GM19238 (cell line): ENCODE results near the gene GSDME.

Experiments
- DNase-seq: peaks from one replicate; pipeline ENCODE4 v3.0.0; 2011; ENCODE audit warnings: low spot score; ENCODE audit not compliant: insufficient read length

The GSDME gene

DNA sequence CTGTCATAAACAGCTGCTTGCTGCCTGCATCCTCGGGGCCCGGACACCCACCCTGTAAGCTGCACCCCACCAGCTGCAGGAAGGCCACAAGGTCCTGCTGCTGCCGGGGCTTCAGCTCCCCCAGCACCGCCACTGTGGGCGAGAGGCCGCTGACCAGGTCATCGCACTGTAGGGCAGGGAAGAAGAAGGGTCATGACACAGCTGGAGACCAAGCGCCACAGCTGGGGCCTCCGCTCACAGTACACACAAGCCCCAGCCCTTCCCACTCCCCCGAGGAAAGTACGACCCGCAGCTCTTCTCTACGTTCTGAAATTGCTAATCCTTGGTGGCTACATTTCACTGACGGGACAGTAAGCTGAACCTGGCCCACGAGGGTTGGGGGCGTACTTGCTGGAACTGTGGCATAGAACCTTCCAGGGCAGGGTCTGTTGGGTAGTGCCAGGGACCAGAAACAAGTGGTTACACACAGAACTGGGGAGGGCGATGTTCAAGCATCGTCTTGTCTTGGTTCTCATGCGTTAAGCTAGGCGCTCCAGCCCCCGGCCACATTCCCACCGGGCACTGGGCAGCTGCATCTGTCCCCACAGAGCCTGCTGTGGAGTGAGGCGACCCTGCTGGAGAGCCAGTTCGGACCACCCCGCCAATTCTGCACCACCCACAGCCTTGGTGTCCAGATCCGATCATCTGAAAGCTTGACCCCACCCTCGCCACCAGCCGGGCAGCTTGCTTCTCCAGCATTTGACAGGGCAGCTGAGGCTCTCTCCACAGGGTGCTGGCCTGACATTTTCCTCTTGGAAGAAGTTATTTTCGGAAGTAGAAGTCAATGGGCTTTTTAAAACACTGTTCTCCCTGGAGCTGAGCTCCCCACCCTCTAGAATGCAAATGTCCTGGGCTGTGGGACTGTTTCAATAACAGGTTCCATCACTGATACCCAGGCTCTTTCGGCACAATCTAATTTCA, 50.8 kb downstream of the GSDME start:
- no peak for DNase-seq

DNA sequence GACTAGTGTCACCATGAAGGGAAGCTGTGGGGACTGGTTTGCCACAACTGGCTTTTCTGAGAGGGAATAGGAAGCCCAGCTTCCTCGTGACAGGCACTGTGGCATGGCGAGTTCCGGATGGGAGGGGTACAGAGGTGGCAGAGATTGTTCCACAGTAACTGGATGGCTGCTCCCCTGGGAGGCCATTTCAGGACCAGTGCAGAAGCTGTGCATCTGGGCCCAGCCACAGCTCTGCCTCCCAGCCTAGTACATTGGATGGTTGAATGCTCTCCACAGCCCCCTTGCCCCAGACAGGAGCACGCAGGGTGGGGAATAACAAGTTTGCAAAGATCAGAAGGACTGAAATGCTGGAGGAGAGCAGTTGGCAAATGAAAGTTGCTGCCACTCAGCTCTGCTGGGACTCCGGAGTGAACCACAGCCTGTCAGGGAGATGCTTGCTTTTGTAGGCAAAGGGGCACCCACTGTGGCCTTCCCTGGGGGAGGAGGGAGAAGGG, 51.8 kb downstream of the GSDME start:
- no peak for DNase-seq

DNA sequence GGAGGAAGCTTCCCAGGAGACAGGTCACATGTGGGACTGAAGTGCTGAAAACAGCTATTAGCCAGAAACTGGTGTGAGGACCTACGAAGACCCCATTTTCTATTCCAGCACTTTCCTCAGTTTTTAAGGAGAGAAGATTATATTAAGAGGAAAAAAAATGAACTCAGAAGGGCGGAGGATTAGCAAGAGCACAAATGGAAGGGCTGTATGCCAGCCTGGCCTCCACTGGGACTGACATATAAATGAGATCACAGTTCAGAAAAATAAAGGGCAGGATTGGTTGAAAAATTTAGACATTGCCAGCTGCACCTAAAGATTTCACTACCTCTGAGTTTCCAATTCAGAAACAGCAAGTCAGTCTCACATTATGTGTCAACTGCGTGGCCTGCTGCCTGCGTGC, 53.0 kb downstream of the GSDME start:
- DNase-seq, result no peak

DNA sequence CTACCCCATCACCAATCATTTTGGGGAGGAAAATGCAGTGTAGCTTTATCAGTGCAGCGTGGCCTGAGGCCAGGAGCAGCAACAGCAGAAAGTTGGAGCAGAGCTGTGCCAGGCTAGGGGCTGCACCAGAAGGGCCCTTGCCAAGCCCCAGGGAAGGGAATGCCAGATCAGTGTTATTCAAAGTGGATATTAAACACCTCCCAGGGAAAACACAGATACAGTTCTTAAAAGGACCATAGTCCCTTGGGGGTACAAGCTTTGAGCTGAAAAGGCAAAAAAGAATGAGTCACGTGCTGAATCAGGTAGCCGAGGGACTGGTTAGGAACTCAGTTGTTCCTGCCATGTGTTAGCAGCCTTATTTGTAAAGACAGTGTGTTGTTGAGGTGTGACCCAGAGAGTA, 54.0 kb downstream of the GSDME start:
- DNase-seq, result no peak

DNA sequence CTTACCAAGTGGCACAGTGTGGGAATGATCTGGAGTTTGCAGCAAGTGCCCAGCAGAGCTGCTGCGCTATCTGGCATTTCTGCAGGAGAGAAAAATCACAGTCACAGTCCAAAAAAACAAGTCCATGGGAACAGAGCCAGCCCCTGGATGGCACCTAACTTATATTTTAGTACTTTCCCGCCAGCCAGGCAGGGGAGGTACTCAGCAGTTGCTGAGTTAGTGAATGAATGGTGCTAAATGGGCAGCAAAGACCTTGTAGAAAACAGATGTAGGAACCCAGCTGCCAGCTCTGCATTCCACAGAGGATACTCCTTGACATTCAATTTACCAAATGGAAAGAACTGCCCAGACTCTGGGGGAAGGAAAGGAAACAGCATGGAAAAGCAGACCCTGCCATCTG, 54.5 kb downstream of the GSDME start:
- DNase-seq, result no peak

DNA sequence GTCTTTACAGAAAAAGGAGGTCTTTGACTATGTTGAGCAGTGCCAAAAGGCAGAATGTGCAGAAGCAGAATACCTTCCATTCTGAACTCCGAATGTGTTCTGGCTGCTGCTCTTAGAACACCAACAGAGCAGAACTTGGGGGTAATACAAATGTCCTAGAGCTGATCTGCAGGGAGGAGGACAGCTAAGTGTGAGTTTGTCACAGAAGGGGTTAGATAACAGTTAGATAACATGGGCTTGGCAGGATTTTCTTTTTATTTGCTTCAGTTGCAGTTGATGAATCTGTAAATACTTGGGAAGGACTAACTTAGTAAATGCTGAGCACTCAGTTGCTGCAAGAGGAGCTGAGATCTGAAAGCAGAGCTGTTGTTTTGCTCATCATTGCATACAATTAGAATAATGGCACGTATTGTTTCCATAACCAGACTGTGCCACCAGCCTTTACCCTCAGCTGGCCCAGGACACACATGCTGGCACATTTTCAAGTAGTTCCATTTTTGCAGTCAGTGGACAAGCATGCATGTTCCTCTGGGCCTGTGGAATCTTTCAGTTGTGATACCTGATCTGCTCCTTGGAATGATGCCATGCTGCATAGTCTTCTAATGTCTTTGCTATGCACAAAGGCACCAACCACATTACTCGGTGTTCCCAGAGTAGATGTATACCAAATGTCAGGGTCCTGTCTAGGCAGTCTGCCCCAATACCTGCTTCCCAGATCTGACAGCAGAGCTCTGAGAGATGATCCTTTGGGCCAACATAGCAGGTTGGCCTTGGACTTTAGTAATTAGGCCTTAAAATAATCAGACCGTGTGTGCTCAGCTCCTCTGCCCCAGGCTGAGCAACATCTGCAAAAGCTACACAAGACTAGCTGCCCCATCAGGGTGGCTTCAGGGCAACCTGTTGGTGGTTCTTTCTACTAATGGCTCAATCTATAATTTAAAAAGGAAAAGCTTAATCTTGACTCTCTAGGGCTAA, 55.7 kb downstream of the GSDME start:
- DNase-seq, result no peak

DNA sequence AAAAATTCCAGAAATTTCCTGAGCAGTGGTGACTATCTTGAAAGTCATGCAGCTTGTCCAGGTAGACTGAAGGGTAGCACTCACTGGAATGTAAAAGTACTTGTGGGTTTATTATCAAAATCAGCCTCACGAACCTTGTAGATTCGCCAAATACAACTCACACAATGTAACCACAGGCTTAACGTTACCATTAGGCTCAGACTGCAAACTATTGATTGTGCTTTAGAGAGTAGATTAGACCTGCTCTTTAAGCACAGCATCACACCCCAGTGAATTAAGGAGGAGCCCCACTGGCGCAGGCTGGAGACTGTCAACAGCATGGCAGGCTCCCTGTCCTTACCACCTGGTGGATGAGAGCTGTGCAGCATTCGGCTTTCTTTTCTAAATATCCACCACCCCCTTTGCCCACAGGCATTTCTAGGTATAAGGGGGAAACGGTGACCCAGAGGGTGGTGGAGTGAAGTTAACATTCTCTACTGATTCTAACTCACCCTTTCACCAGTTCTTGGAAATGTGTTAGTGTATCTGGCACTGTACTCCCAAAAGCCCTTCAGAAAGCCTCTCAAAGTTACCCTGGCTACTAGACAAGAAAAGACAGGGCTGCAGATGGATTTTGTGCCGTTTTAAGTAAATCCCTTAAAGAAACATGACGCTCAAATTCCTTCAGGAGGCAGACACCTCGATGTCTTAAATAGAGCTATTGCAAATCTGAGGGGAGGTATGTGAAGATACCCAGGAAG, 56.6 kb downstream of the GSDME start:
- no peak for DNase-seq

DNA sequence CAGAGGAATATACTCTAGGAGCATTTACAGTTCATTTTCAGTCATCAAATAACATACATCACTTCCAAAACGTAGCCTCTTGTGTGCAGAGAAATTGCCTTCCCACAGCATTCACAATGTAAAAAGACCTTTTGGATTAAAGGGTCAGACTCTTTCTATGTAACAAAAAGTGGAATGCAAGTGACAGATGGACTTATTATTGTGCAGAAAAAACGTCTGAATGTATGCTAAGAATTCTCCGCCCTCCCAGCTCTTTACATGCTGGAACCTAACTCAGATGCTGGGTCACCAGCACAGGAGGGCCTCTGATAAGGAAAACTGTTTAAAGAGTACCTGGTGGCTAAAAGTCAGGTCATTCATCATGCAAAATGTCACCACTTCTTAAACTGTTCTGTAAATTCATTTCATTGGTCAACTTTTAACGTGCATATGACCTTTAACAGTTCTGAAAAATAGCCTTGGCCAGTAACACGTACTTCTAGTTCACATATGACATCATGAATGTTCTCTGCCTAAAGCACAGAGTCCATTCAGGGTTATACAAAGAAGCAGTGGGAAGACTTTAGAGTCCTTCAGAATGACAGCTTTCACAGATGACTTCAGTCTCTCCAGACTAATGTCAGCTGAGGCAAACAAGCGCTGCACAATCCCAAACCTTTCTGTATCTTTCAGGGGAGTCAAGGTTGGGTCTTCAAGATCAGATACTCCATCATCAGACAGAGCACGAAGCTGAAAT, 58.6 kb downstream of the GSDME start:
- no peak for DNase-seq

DNA sequence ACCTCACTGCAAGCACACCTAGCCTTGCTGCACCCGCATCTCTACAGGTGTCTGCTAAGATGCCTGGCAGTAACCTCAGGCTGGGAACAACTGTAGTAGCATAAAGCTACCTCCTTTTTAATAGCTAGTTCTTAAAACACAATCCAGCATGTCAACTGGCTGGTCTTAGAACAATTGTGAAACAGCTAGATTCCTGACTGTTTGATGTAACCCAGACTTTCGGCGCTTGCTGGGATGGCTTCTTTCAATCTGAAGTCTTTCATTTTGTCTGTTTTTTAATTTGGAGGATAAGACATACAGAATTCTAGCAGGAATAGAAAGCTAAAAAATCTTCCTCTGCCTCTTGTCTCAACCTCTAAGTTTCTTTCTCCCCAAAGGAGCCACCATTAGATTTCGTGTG, 59.8 kb downstream of the GSDME start:
- DNase-seq, result no peak

DNA sequence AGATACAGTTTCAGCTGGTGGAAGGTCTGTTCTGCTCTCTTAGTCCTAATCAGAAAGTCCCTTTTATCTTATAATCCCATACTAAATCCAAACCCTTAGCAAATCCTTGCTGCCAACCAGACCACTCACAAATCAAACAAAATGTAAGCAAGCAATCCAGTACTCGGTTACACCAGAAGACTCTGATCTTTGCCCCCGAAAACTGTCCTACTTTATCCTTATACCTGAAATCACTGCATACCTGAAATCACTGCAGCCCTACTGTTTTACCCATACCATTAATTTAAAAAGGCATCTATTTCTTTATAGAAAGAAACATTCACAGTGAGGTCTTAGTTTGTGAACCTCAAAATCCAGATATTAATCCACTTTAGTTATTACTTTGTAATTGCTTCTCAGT, 64.7 kb downstream of the GSDME start:
- no peak for DNase-seq

DNA sequence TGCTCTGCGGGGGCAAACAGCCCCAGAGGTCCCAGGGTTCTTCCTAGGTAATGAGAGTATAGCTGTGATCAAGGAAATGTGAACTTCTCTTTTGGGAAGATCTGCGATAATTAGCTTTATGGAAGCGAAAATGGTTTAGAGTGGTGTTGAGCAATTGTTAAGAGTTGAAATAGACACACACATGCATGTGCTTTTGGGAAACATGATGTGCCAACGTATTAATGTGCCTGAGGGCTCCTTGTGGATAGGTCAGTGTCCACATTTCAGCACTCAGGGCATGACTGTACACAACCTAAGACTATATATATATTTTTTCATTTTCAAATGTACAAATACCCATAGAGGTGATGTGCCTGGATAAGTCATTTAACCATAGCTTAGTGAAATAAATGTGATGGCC, 67.0 kb downstream of the GSDME start:
- DNase-seq, result no peak

DNA sequence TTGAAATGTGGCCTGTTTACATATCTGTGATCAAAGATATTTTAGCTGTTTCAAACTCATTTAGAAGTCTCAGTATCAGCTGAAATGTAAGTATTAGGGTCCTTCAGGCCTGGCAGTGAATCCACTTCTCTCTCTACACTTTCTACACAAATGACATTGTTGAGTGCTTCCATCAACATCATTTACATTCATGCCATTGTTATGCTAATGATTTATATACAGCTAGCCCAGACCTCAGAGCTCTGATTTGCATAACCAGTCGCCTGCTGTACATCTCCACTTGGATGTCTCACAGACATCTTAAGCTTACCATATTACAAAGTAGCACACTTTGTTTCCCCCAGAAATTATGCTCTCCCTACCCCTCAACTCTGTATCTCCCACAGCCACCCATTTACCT, 71.6 kb downstream of the GSDME start:
- DNase-seq, result no peak

DNA sequence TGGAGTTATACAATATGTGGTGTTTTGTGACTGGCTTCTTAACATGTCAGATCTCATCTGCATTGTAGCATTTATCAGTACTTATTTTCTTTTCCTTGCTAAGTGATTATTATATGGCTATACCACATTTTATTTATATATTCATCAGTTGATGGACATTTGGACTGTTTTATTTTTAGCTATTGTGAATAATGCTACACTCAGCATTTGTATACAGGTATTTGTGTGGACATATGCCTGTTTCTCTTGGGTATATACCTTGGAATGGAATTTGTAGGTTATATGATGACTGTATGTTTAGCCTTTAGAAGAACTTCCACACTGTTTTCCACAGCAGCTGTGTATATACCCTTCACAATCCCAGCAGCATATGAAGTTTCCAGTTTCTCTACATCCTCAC, 86.5 kb downstream of the GSDME start:
- DNase-seq, result no peak

DNA sequence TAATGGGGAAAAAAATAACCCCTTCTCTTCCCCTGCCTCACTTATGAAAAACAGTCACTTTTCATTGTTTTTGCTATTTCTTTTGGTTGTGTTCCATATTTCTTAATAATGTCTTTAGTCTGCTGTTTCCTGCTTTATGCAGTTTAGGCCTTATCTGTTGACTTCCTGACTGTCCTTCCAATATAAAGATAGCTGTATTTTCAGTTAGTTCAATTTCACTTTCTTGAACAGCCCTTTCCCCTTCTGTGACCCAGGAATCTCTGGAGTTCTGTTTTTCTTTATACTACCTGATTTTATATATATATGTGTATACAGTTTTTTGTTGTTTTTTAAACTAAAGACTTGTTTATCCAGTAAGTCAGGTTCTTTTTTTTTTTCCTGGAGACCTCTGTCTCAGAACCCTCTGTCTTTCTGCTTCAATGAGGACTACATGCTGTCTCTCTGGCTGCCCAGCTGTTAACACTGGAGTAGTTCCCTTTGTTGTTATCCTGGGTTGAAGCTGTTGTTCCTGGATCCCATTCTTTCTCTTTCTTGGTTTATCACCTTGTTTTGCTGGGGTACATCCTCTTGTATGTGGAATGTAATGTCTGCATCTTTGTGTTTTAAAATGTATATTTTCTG, 87.2 kb downstream of the GSDME start:
- DNase-seq, result no peak

DNA sequence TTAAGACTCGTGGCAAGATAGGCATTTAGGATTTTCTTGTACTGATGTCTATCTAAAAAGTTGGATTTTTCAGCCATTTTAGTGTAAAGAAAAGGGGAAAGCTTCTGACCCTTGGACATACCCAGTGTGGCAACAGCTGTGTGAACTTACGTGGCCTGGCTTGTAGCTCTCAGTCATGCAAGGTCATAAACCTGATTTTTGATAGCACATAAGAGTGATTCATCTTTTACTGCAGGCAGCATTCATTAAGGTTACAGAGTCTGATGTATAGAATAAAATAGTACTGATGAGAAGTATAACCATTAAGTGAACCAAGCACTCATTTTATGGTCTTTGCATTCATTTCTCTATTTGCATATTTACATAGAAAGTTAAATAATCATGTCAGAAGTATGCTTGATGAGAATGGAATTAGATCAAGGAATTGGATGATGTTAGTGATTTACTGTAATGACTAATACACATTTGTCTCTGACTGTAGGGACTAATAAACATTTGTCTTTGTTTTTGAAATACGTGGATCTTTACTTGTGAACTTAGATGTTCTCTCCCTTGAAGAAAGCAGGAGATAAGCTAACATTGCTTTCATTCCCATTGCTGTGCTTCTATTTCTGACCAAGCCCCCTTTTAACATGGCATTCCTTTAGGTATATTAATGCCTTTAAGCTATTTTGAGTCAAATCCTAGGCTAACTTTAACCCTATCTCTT, 88.2 kb downstream of the GSDME start:
- no peak for DNase-seq

DNA sequence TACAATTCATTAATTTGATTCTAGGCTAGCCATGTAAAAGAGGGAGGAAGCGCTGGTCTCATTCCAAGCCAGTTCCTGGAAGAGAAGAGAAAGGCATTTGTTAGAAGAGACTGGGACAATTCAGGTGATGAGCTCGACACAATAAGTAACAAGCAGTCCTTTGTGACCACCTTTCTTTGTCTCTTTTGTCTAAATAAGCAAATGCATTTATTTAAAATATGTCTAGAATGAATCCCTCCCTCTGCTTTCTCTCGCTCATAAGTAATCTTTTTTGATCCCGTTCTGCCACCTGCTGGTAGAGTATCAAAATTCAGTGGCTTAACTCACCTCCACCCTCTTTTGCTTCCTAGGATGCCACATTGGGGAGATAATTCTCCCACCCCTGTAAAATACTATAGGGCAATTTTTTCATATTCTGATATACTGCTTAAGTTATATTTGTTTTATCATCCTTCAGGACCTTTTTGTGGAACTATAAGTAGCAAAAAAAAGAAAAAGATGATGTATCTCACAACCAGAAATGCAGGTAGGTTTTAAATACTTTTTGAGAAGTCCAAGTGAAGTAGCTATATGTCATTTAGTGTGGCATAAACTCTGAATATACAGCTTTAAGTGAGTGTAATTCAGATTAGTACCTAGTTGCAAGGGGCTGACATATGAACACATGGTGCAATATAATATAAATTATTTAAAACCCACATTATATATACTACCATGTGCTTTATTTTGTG, 91.5 kb downstream of the GSDME start:
- DNase-seq, result no peak

DNA sequence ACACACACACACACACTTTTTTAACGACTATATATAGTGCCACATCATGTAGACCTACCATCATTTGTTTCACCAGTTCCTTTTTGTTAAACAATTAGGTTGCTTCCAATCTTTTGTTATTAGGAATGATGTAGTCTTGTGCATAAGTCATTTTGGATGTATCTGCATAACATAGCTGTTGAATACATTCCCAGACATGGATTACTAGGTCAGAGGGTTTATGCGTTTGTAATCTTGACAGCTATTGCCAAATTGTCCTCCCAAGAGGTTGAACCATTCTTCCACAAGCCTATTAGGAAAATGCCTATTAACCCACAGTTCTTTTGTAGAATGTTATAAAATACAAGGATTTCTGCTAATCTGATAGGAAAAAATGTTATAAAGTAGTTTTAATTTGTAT, 96.7 kb downstream of the GSDME start:
- no peak for DNase-seq

DNA sequence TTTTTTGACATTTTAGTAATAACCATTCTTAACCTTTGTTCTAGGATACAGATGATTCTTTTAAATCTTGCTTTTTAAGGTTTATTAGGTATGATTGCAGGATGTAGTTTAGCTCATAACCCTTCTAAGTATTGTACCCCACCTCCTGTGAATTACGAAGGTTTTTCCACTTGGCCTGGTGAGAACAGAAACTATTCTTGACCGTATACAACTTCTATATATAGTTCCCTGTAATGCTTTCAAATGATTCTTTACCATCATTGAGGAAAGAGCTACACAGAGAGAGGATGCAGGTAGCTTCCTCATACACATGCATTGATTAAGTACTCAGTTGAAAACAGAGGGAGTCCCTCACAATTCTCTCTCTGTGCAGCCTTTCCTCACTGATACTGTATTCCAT, 97.8 kb downstream of the GSDME start:
- no peak for DNase-seq

DNA sequence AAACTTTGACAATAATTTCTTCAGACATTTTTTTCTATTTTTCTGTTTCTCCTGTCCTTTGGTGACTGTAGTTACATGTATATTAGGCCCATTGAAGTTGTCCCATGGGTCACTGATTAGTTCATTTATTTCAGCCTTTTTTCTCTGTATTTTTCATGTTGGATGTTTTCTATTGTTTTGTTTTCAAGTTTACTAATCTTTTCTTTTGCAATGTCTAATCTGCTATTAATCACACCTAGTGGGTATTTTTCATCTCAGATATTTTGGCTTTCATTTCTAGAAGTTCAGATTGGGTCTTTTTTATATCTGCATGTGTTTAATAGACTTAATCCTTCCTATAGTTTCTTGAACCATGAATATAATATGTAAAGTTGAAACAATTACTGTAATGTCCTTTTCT, 99.3 kb downstream of the GSDME start:
- DNase-seq, result no peak
